ENCODE data around the gene GSTM2. TPM values are rescaled to one million over a fixed set of nuclear protein-coding genes. Genes with fewer than 3 reads are reported as not detected.

GSTM2 gene
- total RNA-seq, 1 experiment from 2014 or later: 10.2 TPM

GRCh38 chr1:109657395-109657794 lies 10.5 kb upstream of the GSTM2 start:
- H3K27me3 ChIP-seq (ENCODE audit: control insufficient read depth, insufficient read depth, low read length): no peaks in the 10 kb centered on the region
- no TSS peak for BruUV-seq (replicated peaks)
- no peak overlapping the region for H3K27ac ChIP-seq (ENCODE audit: low read length)
- H3K36me3 ChIP-seq (ENCODE audit: control insufficient read depth, insufficient read depth, low read length): no peaks in the 10 kb centered on the region
- in situ Hi-C loops (cut with HindIII; ENCODE audit: low pct_unique_long_range_greater_than_20kb, low sequenced_read_pairs) (no loop called here), intact Hi-C loops (cut with micrococcal nuclease; ENCODE audit: unreplicated experiment) (no loop called here)
- DNase-seq (ENCODE audit: low read depth, low spot score) (no peak), ATAC-seq (no peak)
- H3K9me3 ChIP-seq (ENCODE audit: control insufficient read depth, insufficient read depth, low read depth, low read length): no peaks in the 10 kb centered on the region
- no peak for TF ChIP-seq SIN3A (IDR thresholded peaks at IDR 0.05; ENCODE audit: borderline replicate concordance, insufficient read depth, low read depth, low read length)
- TF ChIP-seq, protein P1, sequence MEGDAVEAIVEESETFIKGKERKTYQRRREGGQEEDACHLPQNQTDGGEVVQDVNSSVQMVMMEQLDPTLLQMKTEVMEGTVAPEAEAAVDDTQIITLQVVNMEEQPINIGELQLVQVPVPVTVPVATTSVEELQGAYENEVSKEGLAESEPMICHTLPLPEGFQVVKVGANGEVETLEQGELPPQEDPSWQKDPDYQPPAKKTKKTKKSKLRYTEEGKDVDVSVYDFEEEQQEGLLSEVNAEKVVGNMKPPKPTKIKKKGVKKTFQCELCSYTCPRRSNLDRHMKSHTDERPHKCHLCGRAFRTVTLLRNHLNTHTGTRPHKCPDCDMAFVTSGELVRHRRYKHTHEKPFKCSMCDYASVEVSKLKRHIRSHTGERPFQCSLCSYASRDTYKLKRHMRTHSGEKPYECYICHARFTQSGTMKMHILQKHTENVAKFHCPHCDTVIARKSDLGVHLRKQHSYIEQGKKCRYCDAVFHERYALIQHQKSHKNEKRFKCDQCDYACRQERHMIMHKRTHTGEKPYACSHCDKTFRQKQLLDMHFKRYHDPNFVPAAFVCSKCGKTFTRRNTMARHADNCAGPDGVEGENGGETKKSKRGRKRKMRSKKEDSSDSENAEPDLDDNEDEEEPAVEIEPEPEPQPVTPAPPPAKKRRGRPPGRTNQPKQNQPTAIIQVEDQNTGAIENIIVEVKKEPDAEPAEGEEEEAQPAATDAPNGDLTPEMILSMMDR (IDR thresholded peaks at IDR 0.05): no peak
- no peak for TF ChIP-seq REST (IDR thresholded peaks at IDR 0.05; ENCODE audit: insufficient read depth in 1 of 2, low read depth in 2 of 2, low read length in 1 of 2)
- ChIA-PET CTCF (no interaction called here), POLR2A (no interaction called here)
- no peaks in the 10 kb centered on the region; the same call in 1 of the 2 replicates for H3K4me1 ChIP-seq (ENCODE audit: control insufficient read depth, insufficient read depth, low read length)
- no peak overlapping the region for H3K4me3 ChIP-seq (ENCODE audit: low read depth in 2 of 2, low read length in 2 of 2)

GRCh38 chr1:109657970-109658369 lies 9.9 kb upstream of the GSTM2 start:
- Histone ChIP-seq H3K9me3 (ENCODE audit: control insufficient read depth, insufficient read depth, low read depth, low read length) (no peaks in the 10 kb centered on the region), H3K4me3 (ENCODE audit: low read depth in 2 of 2, low read length in 2 of 2) (no peak overlapping the region), H3K4me1 (ENCODE audit: control insufficient read depth, insufficient read depth, low read length) (no peaks in the 10 kb centered on the region; the same call in 1 of the 2 replicates), H3K27ac (ENCODE audit: low read length) (no peak overlapping the region), H3K36me3 (ENCODE audit: control insufficient read depth, insufficient read depth, low read length) (no peaks in the 10 kb centered on the region; the same call in 1 of the 2 replicates), H3K27me3 (ENCODE audit: control insufficient read depth, insufficient read depth, low read length) (no peaks in the 10 kb centered on the region)
- BruUV-seq (replicated peaks): no TSS peak
- ChIA-PET CTCF (no interaction called here), POLR2A (no interaction called here)
- DNase-seq (ENCODE audit: low read depth, low spot score) (no peak), ATAC-seq (no peak)
- TF ChIP-seq TCF7L2 (IDR thresholded peaks at IDR 0.05; ENCODE audit: low read depth, low read length) (no peak), REST (IDR thresholded peaks at IDR 0.05; ENCODE audit: insufficient read depth in 1 of 2, low read depth in 2 of 2, low read length in 1 of 2) (no peak), POLR2AphosphoS5 (IDR thresholded peaks at IDR 0.05; ENCODE audit: low read depth, low read length) (no peak), SIN3A (IDR thresholded peaks at IDR 0.05; ENCODE audit: borderline replicate concordance, insufficient read depth, low read depth, low read length) (no peak)
- TF ChIP-seq, protein P1 (IDR thresholded peaks at IDR 0.05): no peak
- intact Hi-C loops (cut with micrococcal nuclease; ENCODE audit: unreplicated experiment): no loop called here
- in situ Hi-C loops (cut with HindIII; ENCODE audit: low pct_unique_long_range_greater_than_20kb, low sequenced_read_pairs): no loop called here

Data from Panc1 (cell line).